H1 (cell line): Measurements from ENCODE around the gene C2orf80. TPM values are rescaled to one million over a fixed set of nuclear protein-coding genes. Genes with fewer than 3 reads are reported as not detected.
A peak's percentile ranks its signal among the peaks of the same experiment; 100 is the strongest.

Experiments used
- CTCF ChIA-PET: fragments of 300-600 bp; sonication (Branson Sonifier 250); formaldehyde crosslinking; loops from one replicate; lab custom pipeline; 2021; ENCODE audit not compliant: partially characterized antibody; lab: Charles Lee
- POLR2A ChIA-PET: fragments of 300-600 bp; sonication (Branson Sonifier 250); formaldehyde crosslinking; loops from one replicate; lab custom pipeline; 2021; ENCODE audit warnings: inconsistent platforms; ENCODE audit not compliant: partially characterized antibody; lab: Charles Lee
- DNase-seq, 2 experiments: peaks; one replicate each; pipeline versions ENCODE4 v3.0.0 to v3.0.0-alpha.2; 2010 to 2022; ENCODE audit warnings: low spot score in 2 of 2, low read depth in 1 of 2, mixed read lengths in 1 of 2
- FAIRE-seq: peaks from 2 replicates; lab custom pipeline; 2011; peaks lifted over from hg19 to GRCh38; lab: Jason Lieb, UNC
- H2AFZ ChIP-seq: 2 replicates; pipeline ENCODE4 v1.8.1; 2012; ENCODE audit warnings: low read length, inconsistent platforms
- H2AK5ac ChIP-seq: 2 replicates; pipeline ENCODE4 v1.6.1; 2013; ENCODE audit warnings: low read depth, low read length
- H2BK120ac ChIP-seq: replicated peaks from 2 replicates; pipeline ENCODE3; 2013; ENCODE audit warnings: low read depth, low read length, inconsistent platforms
- H2BK12ac ChIP-seq: 2 replicates; pipeline ENCODE4 v1.6.1; 2013; ENCODE audit warnings: low read depth, low read length
- H2BK15ac ChIP-seq: 2 replicates; pipeline ENCODE4 v1.6.1; 2013; ENCODE audit warnings: low read length
- H2BK20ac ChIP-seq: 2 replicates; pipeline ENCODE4 v1.6.1; 2013; ENCODE audit warnings: low read length
- H2BK5ac ChIP-seq: 2 replicates; pipeline ENCODE4 v1.6.1; 2013; ENCODE audit warnings: low read depth, low read length
- H3K14ac ChIP-seq: 2 replicates; pipeline ENCODE4 v1.6.1; 2013; ENCODE audit warnings: inconsistent platforms; ENCODE audit not compliant: insufficient read length
- H3K18ac ChIP-seq: 2 replicates; pipeline ENCODE4 v1.6.1; 2013; ENCODE audit warnings: low read length; ENCODE audit errors: extremely low read depth
- H3K23ac ChIP-seq: 2 replicates; pipeline ENCODE4 v1.6.1; 2013; ENCODE audit warnings: inconsistent platforms; ENCODE audit not compliant: insufficient read length
- H3K23me2 ChIP-seq: 2 replicates; pipeline ENCODE4 v1.6.1; 2013; ENCODE audit warnings: low read depth, low read length
- H3K27ac ChIP-seq: 2 replicates; pipeline ENCODE4 v1.6.1; 2011; ENCODE audit warnings: low read depth, low read length, inconsistent platforms
- H3K27me3 ChIP-seq, 4 experiments: replicated peaks in 1 of 4; 1 replicate in 1 of 4; 2 replicates in 3 of 4; pipeline versions ENCODE4 v1.6.1 to v1.8.1; 2011 to 2013; ENCODE audit warnings: low read length in 3 of 4, mild to moderate bottlenecking in 3 of 4, inconsistent platforms in 2 of 4, mixed read lengths in 2 of 4, moderate library complexity in 1 of 4; ENCODE audit not compliant: control insufficient read depth in 3 of 4, insufficient read depth in 3 of 4; ENCODE audit errors: extremely low read depth in 1 of 4
- H3K36me3 ChIP-seq, 4 experiments: 2 replicates each; pipeline versions ENCODE4 v1.6.1 to v1.8.1; 2011 to 2013; ENCODE audit warnings: mild to moderate bottlenecking in 4 of 4, low read length in 3 of 4, moderate library complexity in 2 of 4, control low read depth in 1 of 4, inconsistent platforms in 1 of 4; ENCODE audit not compliant: insufficient read depth in 4 of 4, control insufficient read depth in 2 of 4
- H3K4ac ChIP-seq: replicated peaks from 2 replicates; pipeline ENCODE3; 2013; ENCODE audit warnings: low read length, low read depth, mixed read lengths, inconsistent platforms; ENCODE audit not compliant: insufficient read length
- H3K4me1 ChIP-seq, 4 experiments: replicated peaks in 1 of 4; 1 replicate in 1 of 4; 2 replicates in 3 of 4; pipeline versions ENCODE4 v1.6.1 to v1.8.1; 2011 to 2013; ENCODE audit warnings: low read length in 3 of 4, inconsistent platforms in 2 of 4, mixed read lengths in 1 of 4; ENCODE audit not compliant: insufficient read depth in 4 of 4, control insufficient read depth in 3 of 4
- H3K4me2 ChIP-seq, 2 experiments: 2 replicates each; pipeline versions ENCODE4 v1.6.1 to v1.8.1; 2011 to 2013; ENCODE audit warnings: low read depth in 2 of 2, low read length in 2 of 2, control low read depth in 1 of 2, inconsistent platforms in 1 of 2, mild to moderate bottlenecking in 1 of 2; ENCODE audit not compliant: insufficient read depth in 1 of 2
- H3K4me3 ChIP-seq, 4 experiments: fragments of 200-600, 300-600 bp in 1 of 4; sonication (generic), shearing (Covaris generic), sonication (Bioruptor Twin) in 1 of 4; 2 replicates each; pipeline versions ENCODE4 v1.5.1 to v1.8.1; 2011 to 2016; ENCODE audit warnings: low read length in 4 of 4, low read depth in 3 of 4, control low read depth in 2 of 4, inconsistent platforms in 2 of 4, mild to moderate bottlenecking in 2 of 4, mixed read lengths in 1 of 4, moderate library complexity in 1 of 4; ENCODE audit not compliant: insufficient read depth in 2 of 4; ENCODE audit errors: extremely low read depth in 1 of 4
- H3K56ac ChIP-seq: replicated peaks from 2 replicates; pipeline ENCODE3; 2013; ENCODE audit warnings: low read depth, mild to moderate bottlenecking, mixed read lengths, low read length, inconsistent platforms; ENCODE audit not compliant: insufficient read length
- H3K79me1 ChIP-seq: 2 replicates; pipeline ENCODE4 v1.6.1; 2013; ENCODE audit warnings: low read depth, low read length, control low read depth
- H3K79me2 ChIP-seq, 2 experiments: 2 replicates each; pipeline versions ENCODE4 v1.6.1 to v1.8.1; 2012 to 2013; ENCODE audit warnings: low read length in 2 of 2, mild to moderate bottlenecking in 2 of 2, inconsistent platforms in 1 of 2; ENCODE audit not compliant: insufficient read depth in 2 of 2, control insufficient read depth in 1 of 2
- H3K9ac ChIP-seq, 4 experiments: replicated peaks in 1 of 4; 1 replicate in 1 of 4; 2 replicates in 3 of 4; pipeline versions ENCODE4 v1.6.1 to v1.8.1; 2011 to 2013; ENCODE audit warnings: low read depth in 3 of 4, low read length in 3 of 4, control low read depth in 2 of 4, mild to moderate bottlenecking in 2 of 4, moderate library complexity in 2 of 4, inconsistent platforms in 1 of 4; ENCODE audit errors: extremely low read depth in 1 of 4
- H3K9me3 ChIP-seq, 2 experiments: 2 replicates each; pipeline versions ENCODE4 v1.6.1 to v1.8.1; 2012 to 2013; ENCODE audit warnings: mild to moderate bottlenecking in 2 of 2, moderate library complexity in 2 of 2, control low read depth in 1 of 2, inconsistent platforms in 1 of 2, low read depth in 1 of 2, low read length in 1 of 2, mixed read lengths in 1 of 2; ENCODE audit not compliant: insufficient read depth in 2 of 2
- H4K20me1 ChIP-seq, 2 experiments: replicated peaks in 1 of 2; 2 replicates each; pipeline versions ENCODE3 to v1.8.1; 2011 to 2013; ENCODE audit warnings: inconsistent platforms in 2 of 2, low read length in 2 of 2, mild to moderate bottlenecking in 1 of 2; ENCODE audit not compliant: insufficient read depth in 2 of 2, control insufficient read depth in 1 of 2
- H4K5ac ChIP-seq: 2 replicates; pipeline ENCODE4 v1.6.1; 2013; ENCODE audit warnings: low read length, low read depth, mixed read lengths, inconsistent platforms; ENCODE audit not compliant: insufficient read length
- H4K8ac ChIP-seq: 2 replicates; pipeline ENCODE4 v1.8.0; 2013; ENCODE audit warnings: mild to moderate bottlenecking, moderate library complexity, low read length, inconsistent platforms; ENCODE audit not compliant: insufficient read depth; ENCODE audit errors: extremely low read depth
- H4K91ac ChIP-seq: replicated peaks from 2 replicates; pipeline ENCODE3; 2013; ENCODE audit warnings: low read length, mixed read lengths, inconsistent platforms; ENCODE audit not compliant: insufficient read length
- ATF3 ChIP-seq: IDR thresholded peaks from 2 replicates; pipeline ENCODE4 v1.6.1; 2011; ENCODE audit warnings: low read depth, mild to moderate bottlenecking, low read length; ENCODE audit not compliant: insufficient read depth
- BACH1 ChIP-seq: IDR thresholded peaks from 2 replicates; pipeline ENCODE4 v1.6.1; 2012; ENCODE audit warnings: low read length, improper control_type of control experiment
- E2F6 ChIP-seq: IDR thresholded peaks from 2 replicates; pipeline ENCODE4 v1.6.1; 2012; ENCODE audit warnings: inconsistent platforms
- KDM4A ChIP-seq: IDR thresholded peaks from one replicate; pipeline ENCODE4 v1.7.1; 2012; ENCODE audit warnings: low read depth, mild to moderate bottlenecking, moderate library complexity, low read length, inconsistent platforms; ENCODE audit not compliant: severe bottlenecking
- KDM5A ChIP-seq: fragments of 200-600 bp; IDR thresholded peaks from 2 replicates; pipeline ENCODE4 v1.7.1; 2012; ENCODE audit warnings: mild to moderate bottlenecking, low read length, inconsistent platforms, mixed read lengths
- MAFK ChIP-seq: IDR thresholded peaks from 2 replicates; pipeline ENCODE4 v1.6.1; 2012; ENCODE audit warnings: low read depth, mild to moderate bottlenecking, improper control_type of control experiment, low read length
- POLR2A ChIP-seq, 2 experiments: IDR thresholded peaks; 1 replicate in 1 of 2; 2 replicates in 1 of 2; pipeline ENCODE4 v1.6.1; 2011; ENCODE audit warnings: low read depth in 2 of 2, low read length in 2 of 2, mild to moderate bottlenecking in 2 of 2; ENCODE audit errors: control extremely low read depth in 1 of 2
- POU5F1 ChIP-seq: IDR thresholded peaks from 2 replicates; pipeline ENCODE4 v1.6.1; 2011; ENCODE audit warnings: low read depth, mild to moderate bottlenecking, low read length, moderate library complexity
- RBBP5 ChIP-seq: IDR thresholded peaks from 2 replicates; pipeline ENCODE4 v1.7.1; 2012; ENCODE audit warnings: low read depth, mild to moderate bottlenecking, inconsistent platforms, low read length, moderate library complexity, borderline replicate concordance
- RFX5 ChIP-seq: IDR thresholded peaks from 2 replicates; pipeline ENCODE4 v1.6.1; 2011; ENCODE audit warnings: low read depth, low read length, improper control_type of control experiment, borderline replicate concordance
- SP2 ChIP-seq: IDR thresholded peaks from 2 replicates; pipeline ENCODE4 v1.6.1; 2012; ENCODE audit warnings: mild to moderate bottlenecking, low read length, inconsistent platforms
- TAF7 ChIP-seq: optimal IDR thresholded peaks from 2 replicates; pipeline ENCODE3; 2011; ENCODE audit warnings: low read depth, mild to moderate bottlenecking, inconsistent platforms, low read length, moderate library complexity, borderline replicate concordance
- YY1 ChIP-seq: IDR thresholded peaks from 2 replicates; pipeline ENCODE4 v1.6.1; 2011; ENCODE audit warnings: low read depth, mild to moderate bottlenecking, low read length
- WGBS, 2 experiments: shearing (Covaris generic) in 1 of 2; methylation state at CpG; one replicate each; pipeline versions ENCODE4 v1.1.6 to v1.1.7; 2013 to 2015; ENCODE audit warnings: low lambda C conversion rate in 2 of 2, mixed read lengths in 2 of 2, inconsistent platforms in 1 of 2, low coverage in 1 of 2, missing lambda C conversion rate in 1 of 2; ENCODE audit not compliant: insufficient replicate concordance in 2 of 2, insufficient coverage in 1 of 2, insufficient read length in 1 of 2; ENCODE audit errors: extremely low coverage in 1 of 2, missing lambda C conversion rate in 1 of 2; 5-methylcytosine and 5-hydroxymethylcytosine counted together
- polyA plus RNA-seq, 7 experiments: library from polyadenylated mRNA; depleted of rRNA in 3 of 7; stranded (reverse) in 5 of 7; unstranded in 2 of 7; fragments of >200 nt in 5 of 7; fragments of 200-250 nt in 2 of 7; gene quantifications; 1 replicate in 5 of 7; 2 replicates in 1 of 7; 4 replicates in 1 of 7; pipeline versions ENCODE4 v1.2.1 to v1.2.3, GENCODE V29; 2011 to 2013; ENCODE audit warnings: missing spikeins in 2 of 7, mixed read lengths in 2 of 7
- total RNA-seq: library from RNA; stranded (reverse); fragmentation: NEBNext Ultra II Directional; extraction: Animal tissue kit (Norgen Biotek cat#: 25700); gene quantifications from 2 replicates; pipeline ENCODE4 v1.2.1, GENCODE V29; 2021

The C2orf80 gene
- total and polyA plus RNA-seq, 2 of the 8 experiments (the other 6 are each of a cell fraction or from before 2014, with no cell fraction given), result 0.97 to 1.1 TPM

GRCh38 chr2:208146006-208146405, 43.8 kb downstream of the C2orf80 start, which contains the start of gene CRYGB:
Gene CRYGB (minus strand): TSS chr2:208146158. CDS start chr2:208146120, 38 bp downstream.
- peak within 1 kb of the TSS; percentile 81; the same call in 1 of the 2 replicates for H2AFZ ChIP-seq
- no peaks in the 10 kb centered on the region for H3K9me3 ChIP-seq
- H3K36me3 ChIP-seq, result no peaks in the 10 kb centered on the region
- H3K27ac ChIP-seq, result no peak within 1 kb of the TSS
- peak within 1 kb of the TSS; percentile 64; the same call in 1 of the 2 replicates for H4K8ac ChIP-seq
- no peak for FAIRE-seq
- 0 out of 7 replicates have a peak, but pooled peaks cover 0 to 3% (median 0%) of the 10 kb centered on the region in 4 experiments for H3K4me1 ChIP-seq
- H3K23me2 ChIP-seq, result no peaks in the 10 kb centered on the region
- H3K79me1 ChIP-seq, result no peaks in the 10 kb centered on the region
- H4K5ac ChIP-seq, result no peak within 1 kb of the TSS
- H2BK12ac ChIP-seq, result 0 out of 2 replicates have a peak within 1 kb of the TSS, but pooled peaks have one; percentile 4
- H3K79me2 ChIP-seq, result no peaks in the 10 kb centered on the region
- H2BK120ac ChIP-seq, result no peak within 1 kb of the TSS
- no peak within 1 kb of the TSS for H2AK5ac ChIP-seq
- H3K14ac ChIP-seq, result no peak within 1 kb of the TSS
- H3K4ac ChIP-seq, result no peak within 1 kb of the TSS
- peak within 1 kb of the TSS; percentile 28; the same call in 1 of the 2 replicates for H2BK20ac ChIP-seq
- no peak within 1 kb of the TSS for H3K23ac ChIP-seq
- no peak within 1 kb of the TSS for H4K91ac ChIP-seq
- WGBS, 2 experiments, result 72% methylated on average over 6 of the region's 6 CpGs; no CpG with 5 or more reads in 1 of the 2 experiments
- H2BK15ac ChIP-seq, result no peak within 1 kb of the TSS
- POLR2A ChIA-PET, result interaction anchor here (0.6 to 1.3 kb wide), 2 partner anchors 16 to 103 kb away, joined by 4 read pairs; no protein-coding TSS in a partner anchor
- TF ChIP-seq RBBP5, result no peak
- TF ChIP-seq MAFK, result no peak
- TF ChIP-seq RFX5, result no peak
- TF ChIP-seq E2F6, result no peak
- no peak for TF ChIP-seq YY1
- TF ChIP-seq KDM5A, result no peak
- no peak for TF ChIP-seq SP2
- no peak for TF ChIP-seq BACH1
- no peak for TF ChIP-seq POLR2A (IDR thresholded peaks at IDR 0.05; ENCODE audit: control extremely low read depth in 1 of 2, low read depth in 2 of 2, low read length in 2 of 2)
- TF ChIP-seq KDM4A, result no peak
- no peak for TF ChIP-seq POU5F1
- no peak for TF ChIP-seq TAF7
- TF ChIP-seq ATF3, result no peak
- TF ChIP-seq, all 59 proteins: peak for 0
- Histone ChIP-seq H3K4me3 (no peak within 1 kb of the TSS), H4K20me1 (no peaks in the 10 kb centered on the region), H3K27me3 (no peaks in the 10 kb centered on the region; a peak in 1 of 7 replicates), H3K4me2 (no peak within 1 kb of the TSS), H2BK5ac (0 out of 2 replicates have a peak within 1 kb of the TSS, but pooled peaks have one; percentile 35), H3K56ac (no peak within 1 kb of the TSS), H3K9ac (no peak within 1 kb of the TSS), H3K18ac (no peak within 1 kb of the TSS)
- DNase-seq, result no peak
- CTCF ChIA-PET, result interaction anchor here (0.6 to 6.5 kb wide), 7 partner anchors 12 to 1154 kb away, joined by 3 to 56 read pairs (median 3); no protein-coding TSS in a partner anchor
